Fibroblast of lung (primary cell): ENCODE data around the gene PDE11A. TPM values are rescaled to one million over a fixed set of nuclear protein-coding genes. Genes with fewer than 3 reads are reported as not detected.

Experiments
- DNase-seq, 2 donors: peaks; one replicate each; pipeline versions ENCODE4 v3.0.0 to v3.0.0-alpha.2; 2010; ENCODE audit warnings: low read depth in 2 of 2
- H2AFZ ChIP-seq: 2 replicates; pipeline ENCODE4 v1.5.1; 2012; ENCODE audit warnings: low read length, control low read depth, inconsistent platforms
- H3K27ac ChIP-seq: 2 replicates; pipeline ENCODE4 v1.5.1; 2011; ENCODE audit warnings: low read length, control low read depth; ENCODE audit not compliant: insufficient read depth
- H3K27me3 ChIP-seq: 2 replicates; pipeline ENCODE4 v1.5.1; 2011; ENCODE audit warnings: mild to moderate bottlenecking, low read length; ENCODE audit not compliant: control insufficient read depth, insufficient read depth
- H3K36me3 ChIP-seq: 2 replicates; pipeline ENCODE4 v1.5.1; 2011; ENCODE audit warnings: low read length; ENCODE audit not compliant: control insufficient read depth, insufficient read depth
- H3K4me1 ChIP-seq: 2 replicates; pipeline ENCODE4 v1.5.1; 2011; ENCODE audit warnings: low read length; ENCODE audit not compliant: control insufficient read depth, insufficient read depth; ENCODE audit errors: extremely low read depth
- H3K4me2 ChIP-seq: 2 replicates; pipeline ENCODE4 v1.5.1; 2011; ENCODE audit warnings: low read length, control low read depth; ENCODE audit not compliant: insufficient read depth; ENCODE audit errors: extremely low read depth
- H3K4me3 ChIP-seq, 4 experiments: fragments of 200-600 bp in 1 of 4; sonication (generic) in 1 of 4; replicated peaks in 1 of 4; 2 replicates each; pipeline ENCODE4 v1.5.1; 2011 to 2016; ENCODE audit warnings: low read length in 4 of 4, low read depth in 3 of 4, mild to moderate bottlenecking in 3 of 4, control low read depth in 2 of 4, inconsistent platforms in 1 of 4, mixed read lengths in 1 of 4; ENCODE audit not compliant: insufficient read depth in 1 of 4; ENCODE audit errors: control extremely low read depth in 1 of 4
- H3K79me2 ChIP-seq: 2 replicates; pipeline ENCODE4 v1.5.1; 2012; ENCODE audit warnings: mild to moderate bottlenecking, low read length, inconsistent platforms; ENCODE audit not compliant: control insufficient read depth, insufficient read depth
- H3K9ac ChIP-seq: 2 replicates; pipeline ENCODE4 v1.5.1; 2011; ENCODE audit warnings: mild to moderate bottlenecking, low read length, control low read depth; ENCODE audit not compliant: insufficient read depth
- H3K9me3 ChIP-seq: 2 replicates; pipeline ENCODE4 v1.5.1; 2012; ENCODE audit warnings: low read depth, low read length; ENCODE audit not compliant: control insufficient read depth, insufficient read depth
- H4K20me1 ChIP-seq: 2 replicates; pipeline ENCODE4 v1.5.1; 2011; ENCODE audit warnings: low read length; ENCODE audit not compliant: control insufficient read depth, insufficient read depth; ENCODE audit errors: extremely low read depth
- CTCF ChIP-seq, 2 donors: IDR thresholded peaks in 1 of 2; conservative IDR thresholded peaks in 1 of 2; 1 replicate in 1 of 2; 2 replicates in 1 of 2; pipeline ENCODE4 v1.5.1; 2011 to 2012; ENCODE audit warnings: low read length in 2 of 2, control low read depth in 1 of 2, inconsistent platforms in 1 of 2, low read depth in 1 of 2, mild to moderate bottlenecking in 1 of 2
- EZH2 ChIP-seq: IDR thresholded peaks from 2 replicates; pipeline ENCODE4 v1.5.1; 2012; ENCODE audit warnings: low read length, control low read depth, mild to moderate bottlenecking; ENCODE audit errors: missing control alignments
- polyA plus RNA-seq, 2 donors: library from polyadenylated mRNA; depleted of rRNA in 1 of 2; stranded (reverse) in 1 of 2; unstranded in 1 of 2; fragments of >200 nt; gene quantifications; 2 replicates each; pipeline ENCODE4 v1.2.1, GENCODE V29; 2011 to 2012; ENCODE audit warnings: missing spikeins in 1 of 2
- total RNA-seq: library from RNA; depleted of rRNA; stranded (reverse); fragments of >200 nt; gene quantifications from 2 replicates; pipeline ENCODE4 v1.2.1, GENCODE V29; 2014

The PDE11A gene
- total and polyA plus RNA-seq, 2 donors (not counting 1 experiment from before 2014, with no cell fraction given), result 0.03 to 0.33 TPM

- Histone ChIP-seq H3K27me3 (no peaks in the 10 kb centered on the region), H3K4me3 (no peak overlapping the region), H3K79me2 (no peaks in the 10 kb centered on the region), H3K9ac (no peak overlapping the region), H3K4me1 (no peaks in the 10 kb centered on the region), H4K20me1 (no peaks in the 10 kb centered on the region), H3K36me3 (no peaks in the 10 kb centered on the region), H3K27ac (no peak overlapping the region), H3K4me2 (no peak overlapping the region), H2AFZ (no peak overlapping the region), H3K9me3 (no peaks in the 10 kb centered on the region)
- TF ChIP-seq CTCF (conservative IDR thresholded peaks at IDR 0.05 in 1 of 2, IDR thresholded peaks at IDR 0.05 in 1 of 2; ENCODE audit: low read depth in 1 of 2, low read length in 2 of 2), result no peak
- TF ChIP-seq EZH2, result no peak
- DNase-seq, result no peak
Observed at GRCh38 chr2:177596866-177597265, 475.7 kb downstream of the PDE11A start.

- Histone ChIP-seq H4K20me1 (no peaks in the 10 kb centered on the region), H3K4me3 (no peak overlapping the region), H3K9ac (no peak overlapping the region), H3K36me3 (no peaks in the 10 kb centered on the region), H3K79me2 (no peaks in the 10 kb centered on the region), H3K9me3 (no peaks in the 10 kb centered on the region), H3K27me3 (no peaks in the 10 kb centered on the region), H3K27ac (no peak overlapping the region), H3K4me1 (no peaks in the 10 kb centered on the region), H3K4me2 (no peak overlapping the region), H2AFZ (no peak overlapping the region)
- no peak for TF ChIP-seq CTCF (conservative IDR thresholded peaks at IDR 0.05 in 1 of 2, IDR thresholded peaks at IDR 0.05 in 1 of 2; ENCODE audit: low read depth in 1 of 2, low read length in 2 of 2)
- TF ChIP-seq EZH2, result no peak
- DNase-seq, result no peak
Observed at GRCh38 chr2:177595126-177595845, 477.3 kb downstream of the PDE11A start.

GRCh38 chr2:177593402-177593801 lies 479.2 kb downstream of the PDE11A start:
- Histone ChIP-seq H3K36me3 (no peaks in the 10 kb centered on the region), H3K4me1 (no peaks in the 10 kb centered on the region), H3K9ac (no peak overlapping the region), H4K20me1 (no peaks in the 10 kb centered on the region), H3K27me3 (no peaks in the 10 kb centered on the region), H3K4me3 (no peak overlapping the region), H3K79me2 (no peaks in the 10 kb centered on the region), H2AFZ (no peak overlapping the region), H3K4me2 (no peak overlapping the region), H3K27ac (no peak overlapping the region), H3K9me3 (no peaks in the 10 kb centered on the region)
- no peak for DNase-seq
- TF ChIP-seq EZH2, result no peak
- no peak for TF ChIP-seq CTCF (conservative IDR thresholded peaks at IDR 0.05 in 1 of 2, IDR thresholded peaks at IDR 0.05 in 1 of 2; ENCODE audit: low read depth in 1 of 2, low read length in 2 of 2)
